ENCODE measurements around the gene RBP3. TPM values are rescaled to one million over a fixed set of nuclear protein-coding genes. Genes with fewer than 3 reads are reported as not detected.

Gene RBP3
- total RNA-seq, 1 experiment from 2014 or later, result not detected

GRCh38 chr10:47347303-47347675 lies 874 bp upstream of the RBP3 start:
- Histone ChIP-seq H3K27ac (ENCODE audit: low read length) (no peak overlapping the region), H3K9me3 (ENCODE audit: control insufficient read depth, insufficient read depth, low read depth, low read length) (no peaks in the 10 kb centered on the region), H3K4me1 (ENCODE audit: control insufficient read depth, insufficient read depth, low read length) (no peaks in the 10 kb centered on the region), H3K36me3 (ENCODE audit: control insufficient read depth, insufficient read depth, low read length) (no peaks in the 10 kb centered on the region), H3K4me3 (ENCODE audit: low read depth in 2 of 2, low read length in 2 of 2) (no peak overlapping the region), H3K27me3 (ENCODE audit: control insufficient read depth, insufficient read depth, low read length) (peaks cover 9% of the 10 kb centered on the region; the same call in 1 of the 2 replicates)
- ChIA-PET CTCF (no interaction called here), POLR2A (no interaction called here)
- intact Hi-C loops (cut with micrococcal nuclease; ENCODE audit: unreplicated experiment) (no loop called here), in situ Hi-C loops (cut with HindIII; ENCODE audit: low pct_unique_long_range_greater_than_20kb, low sequenced_read_pairs) (no loop called here)
- no peak for TF ChIP-seq SIN3A (IDR thresholded peaks at IDR 0.05; ENCODE audit: borderline replicate concordance, insufficient read depth, low read depth, low read length)
- TF ChIP-seq CTCF (IDR thresholded peaks at IDR 0.05), result no peak
- no peak for TF ChIP-seq POLR2AphosphoS5 (IDR thresholded peaks at IDR 0.05; ENCODE audit: low read depth, low read length)
- no TSS peak for BruUV-seq (replicated peaks)
- ATAC-seq (no peak), DNase-seq (ENCODE audit: low read depth, low spot score) (no peak)

GRCh38 chr10:47348661-47349470 lies 703 bp downstream of the RBP3 start:
- Histone ChIP-seq H3K27ac (ENCODE audit: low read length) (no peak overlapping the region), H3K27me3 (ENCODE audit: control insufficient read depth, insufficient read depth, low read length) (peaks cover 2% of the 10 kb centered on the region; the same call in 1 of the 2 replicates), H3K4me1 (ENCODE audit: control insufficient read depth, insufficient read depth, low read length) (no peaks in the 10 kb centered on the region), H3K36me3 (ENCODE audit: control insufficient read depth, insufficient read depth, low read length) (no peaks in the 10 kb centered on the region), H3K9me3 (ENCODE audit: control insufficient read depth, insufficient read depth, low read depth, low read length) (no peaks in the 10 kb centered on the region), H3K4me3 (ENCODE audit: low read depth in 2 of 2, low read length in 2 of 2) (no peak overlapping the region)
- TF ChIP-seq CTCF (IDR thresholded peaks at IDR 0.05), result no peak
- no peak for TF ChIP-seq TCF7L2 (IDR thresholded peaks at IDR 0.05; ENCODE audit: low read depth, low read length)
- no peak for TF ChIP-seq SIN3A (IDR thresholded peaks at IDR 0.05; ENCODE audit: borderline replicate concordance, insufficient read depth, low read depth, low read length)
- TF ChIP-seq, protein P1, sequence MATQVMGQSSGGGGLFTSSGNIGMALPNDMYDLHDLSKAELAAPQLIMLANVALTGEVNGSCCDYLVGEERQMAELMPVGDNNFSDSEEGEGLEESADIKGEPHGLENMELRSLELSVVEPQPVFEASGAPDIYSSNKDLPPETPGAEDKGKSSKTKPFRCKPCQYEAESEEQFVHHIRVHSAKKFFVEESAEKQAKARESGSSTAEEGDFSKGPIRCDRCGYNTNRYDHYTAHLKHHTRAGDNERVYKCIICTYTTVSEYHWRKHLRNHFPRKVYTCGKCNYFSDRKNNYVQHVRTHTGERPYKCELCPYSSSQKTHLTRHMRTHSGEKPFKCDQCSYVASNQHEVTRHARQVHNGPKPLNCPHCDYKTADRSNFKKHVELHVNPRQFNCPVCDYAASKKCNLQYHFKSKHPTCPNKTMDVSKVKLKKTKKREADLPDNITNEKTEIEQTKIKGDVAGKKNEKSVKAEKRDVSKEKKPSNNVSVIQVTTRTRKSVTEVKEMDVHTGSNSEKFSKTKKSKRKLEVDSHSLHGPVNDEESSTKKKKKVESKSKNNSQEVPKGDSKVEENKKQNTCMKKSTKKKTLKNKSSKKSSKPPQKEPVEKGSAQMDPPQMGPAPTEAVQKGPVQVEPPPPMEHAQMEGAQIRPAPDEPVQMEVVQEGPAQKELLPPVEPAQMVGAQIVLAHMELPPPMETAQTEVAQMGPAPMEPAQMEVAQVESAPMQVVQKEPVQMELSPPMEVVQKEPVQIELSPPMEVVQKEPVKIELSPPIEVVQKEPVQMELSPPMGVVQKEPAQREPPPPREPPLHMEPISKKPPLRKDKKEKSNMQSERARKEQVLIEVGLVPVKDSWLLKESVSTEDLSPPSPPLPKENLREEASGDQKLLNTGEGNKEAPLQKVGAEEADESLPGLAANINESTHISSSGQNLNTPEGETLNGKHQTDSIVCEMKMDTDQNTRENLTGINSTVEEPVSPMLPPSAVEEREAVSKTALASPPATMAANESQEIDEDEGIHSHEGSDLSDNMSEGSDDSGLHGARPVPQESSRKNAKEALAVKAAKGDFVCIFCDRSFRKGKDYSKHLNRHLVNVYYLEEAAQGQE (IDR thresholded peaks at IDR 0.05; ENCODE audit: insufficient read depth in 1 of 2, low read depth in 2 of 2, low read length in 1 of 2), result no peak
- TF ChIP-seq POLR2AphosphoS5 (IDR thresholded peaks at IDR 0.05; ENCODE audit: low read depth, low read length), result no peak
- intact Hi-C loops (cut with micrococcal nuclease; ENCODE audit: unreplicated experiment) (no loop called here), in situ Hi-C loops (cut with HindIII; ENCODE audit: low pct_unique_long_range_greater_than_20kb, low sequenced_read_pairs) (no loop called here)
- ATAC-seq, result no peak
- no peak for DNase-seq (ENCODE audit: low read depth, low spot score)
- no TSS peak for BruUV-seq (replicated peaks)
- POLR2A ChIA-PET, result no interaction called here
- CTCF ChIA-PET, result no interaction called here
